IMR-90 (cell line): ENCODE data around the gene KCNH4. TPM values are rescaled to one million over a fixed set of nuclear protein-coding genes. Genes with fewer than 3 reads are reported as not detected.

Experiments
- ATAC-seq: fragments of 200-7000 bp; cut with Tn5 transposase; 2 replicates; pipeline ENCODE4 v1.9.1; 2020; ENCODE audit warnings: low read depth, mild to moderate bottlenecking, moderate library complexity
- BruUV-seq: library from RNA; stranded (reverse); fragments of 400-500 nt; replicated peaks from 2 replicates; lab custom pipeline; 2021; lab: Mats Ljungman, UMichigan
- CTCF ChIA-PET: fragments of 300-600 bp; formaldehyde crosslinking; extraction: SDS; loops from one replicate; lab custom pipeline; 2021; ENCODE audit warnings: antibody characterized with exemption; lab: Yijun Ruan, JAX
- POLR2A ChIA-PET: fragments of 300-600 bp; sonication (Branson Sonifier 250); formaldehyde crosslinking; loops from one replicate; lab custom pipeline; 2022; ENCODE audit warnings: antibody characterized with exemption; ENCODE audit not compliant: unreplicated experiment; lab: Charles Lee
- DNase-seq: peaks from one replicate; pipeline ENCODE4 v3.0.0; 2013
- H2AFZ ChIP-seq: replicated peaks from 2 replicates; pipeline ENCODE3; 2013; ENCODE audit warnings: low read length, mild to moderate bottlenecking; ENCODE audit not compliant: poor library complexity
- H2AK5ac ChIP-seq: 2 replicates; pipeline ENCODE4 v1.6.1; 2013; ENCODE audit warnings: low read depth, low read length, inconsistent platforms
- H2AK9ac ChIP-seq: replicated peaks from 2 replicates; pipeline ENCODE3; 2013; ENCODE audit warnings: mild to moderate bottlenecking, low read depth, low read length, moderate library complexity; ENCODE audit not compliant: poor library complexity
- H2BK120ac ChIP-seq: 2 replicates; pipeline ENCODE4 v1.6.1; 2013; ENCODE audit warnings: low read depth, low read length, inconsistent platforms
- H2BK15ac ChIP-seq: 3 replicates; pipeline ENCODE4 v1.6.1; 2013; ENCODE audit warnings: low read depth, low read length, inconsistent platforms
- H2BK20ac ChIP-seq: 2 replicates; pipeline ENCODE4 v1.6.1; 2013; ENCODE audit warnings: low read depth, mild to moderate bottlenecking, inconsistent platforms, low read length, moderate library complexity
- H2BK5ac ChIP-seq: 2 replicates; pipeline ENCODE4 v1.6.1; 2013; ENCODE audit warnings: mild to moderate bottlenecking, low read depth, low read length, inconsistent platforms; ENCODE audit not compliant: poor library complexity, severe bottlenecking
- H3K14ac ChIP-seq: replicated peaks from 2 replicates; pipeline ENCODE4 v1.6.1; 2013; ENCODE audit warnings: low read depth, low read length, inconsistent platforms
- H3K18ac ChIP-seq: 2 replicates; pipeline ENCODE4 v1.6.1; 2013; ENCODE audit warnings: low read depth, low read length, control low read depth
- H3K23ac ChIP-seq: 2 replicates; pipeline ENCODE4 v1.6.1; 2013; ENCODE audit warnings: low read depth, low read length, inconsistent platforms
- H3K27ac ChIP-seq: 2 replicates; pipeline ENCODE4 v1.5.1; 2013; ENCODE audit warnings: mild to moderate bottlenecking, control low read depth, low read length; ENCODE audit not compliant: insufficient read depth
- H3K27me3 ChIP-seq: 2 replicates; pipeline ENCODE4 v1.6.1; 2013; ENCODE audit warnings: low read length; ENCODE audit not compliant: control insufficient read depth, insufficient read depth
- H3K36me3 ChIP-seq: 2 replicates; pipeline ENCODE4 v1.6.1; 2013; ENCODE audit warnings: low read length, mixed read lengths; ENCODE audit not compliant: control insufficient read depth, insufficient read depth
- H3K4ac ChIP-seq: 2 replicates; pipeline ENCODE4 v1.6.1; 2013; ENCODE audit warnings: low read depth, low read length, inconsistent platforms
- H3K4me1 ChIP-seq: 2 replicates; pipeline ENCODE4 v1.6.1; 2013; ENCODE audit warnings: low read length, mixed read lengths; ENCODE audit not compliant: control insufficient read depth, insufficient read depth
- H3K4me2 ChIP-seq: 2 replicates; pipeline ENCODE4 v1.6.1; 2013; ENCODE audit warnings: low read depth, mild to moderate bottlenecking, control low read depth, low read length, moderate library complexity
- H3K4me3 ChIP-seq: 2 replicates; pipeline ENCODE4 v1.5.1; 2013; ENCODE audit warnings: low read depth, mild to moderate bottlenecking, control low read depth, low read length, moderate library complexity; ENCODE audit not compliant: insufficient read depth
- H3K56ac ChIP-seq: 2 replicates; pipeline ENCODE4 v1.6.1; 2013; ENCODE audit warnings: low read length, inconsistent platforms; ENCODE audit not compliant: insufficient read depth; ENCODE audit errors: extremely low read depth
- H3K79me1 ChIP-seq, 2 experiments: 2 replicates each; pipeline ENCODE4 v1.6.1; 2013; ENCODE audit warnings: low read length in 2 of 2, inconsistent platforms in 1 of 2, low read depth in 1 of 2
- H3K9ac ChIP-seq: 2 replicates; pipeline ENCODE4 v1.6.1; 2013; ENCODE audit warnings: low read depth, low read length, control low read depth
- H3K9me1 ChIP-seq: 2 replicates; pipeline ENCODE4 v1.6.1; 2013; ENCODE audit warnings: low read length, inconsistent platforms; ENCODE audit not compliant: insufficient read depth
- H3K9me3 ChIP-seq: 2 replicates; pipeline ENCODE4 v1.6.1; 2013; ENCODE audit warnings: low read length; ENCODE audit not compliant: control insufficient read depth, insufficient read depth
- H4K20me1 ChIP-seq: 2 replicates; pipeline ENCODE4 v1.6.1; 2013; ENCODE audit warnings: low read length, inconsistent platforms; ENCODE audit not compliant: insufficient read depth
- H4K5ac ChIP-seq: 2 replicates; pipeline ENCODE4 v1.6.1; 2013; ENCODE audit warnings: mild to moderate bottlenecking, low read depth, low read length, control low read depth
- H4K8ac ChIP-seq, 2 experiments: 2 replicates each; pipeline ENCODE4 v1.6.1; 2013; ENCODE audit warnings: low read depth in 2 of 2, low read length in 2 of 2, control low read depth in 1 of 2, inconsistent platforms in 1 of 2
- H4K91ac ChIP-seq: 2 replicates; pipeline ENCODE4 v1.6.1; 2013; ENCODE audit warnings: low read depth, low read length, inconsistent platforms; ENCODE audit not compliant: insufficient read depth
- BHLHE40 ChIP-seq: fragments of 150-350 bp; IDR thresholded peaks from 2 replicates; pipeline ENCODE4 v1.6.1; 2016; ENCODE audit warnings: mild to moderate bottlenecking, low read depth, low read length
- CEBPB ChIP-seq: IDR thresholded peaks from 2 replicates; pipeline ENCODE4 v1.6.1; 2012; ENCODE audit warnings: low read depth, low read length, improper control_type of control experiment
- CHD1 ChIP-seq: IDR thresholded peaks from 2 replicates; pipeline ENCODE4 v1.6.1; 2012; ENCODE audit warnings: low read depth, low read length, improper control_type of control experiment
- CTCF ChIP-seq: conservative IDR thresholded peaks from 2 replicates; pipeline ENCODE4 v1.5.1; 2012; ENCODE audit warnings: mild to moderate bottlenecking, low read depth, low read length, improper control_type of control experiment
- ELK1 ChIP-seq: fragments of 150-350 bp; IDR thresholded peaks from 2 replicates; pipeline ENCODE4 v1.6.1; 2016; ENCODE audit warnings: low read depth, mild to moderate bottlenecking, low read length, moderate library complexity, borderline replicate concordance
- FOS ChIP-seq: fragments of 150-350 bp; IDR thresholded peaks from 2 replicates; pipeline ENCODE4 v1.6.1; 2016; ENCODE audit warnings: low read depth, low read length
- MAFK ChIP-seq: IDR thresholded peaks from 2 replicates; pipeline ENCODE4 v1.6.1; 2012; ENCODE audit warnings: low read depth, low read length, improper control_type of control experiment
- MAZ ChIP-seq: IDR thresholded peaks from 2 replicates; pipeline ENCODE4 v1.6.1; 2012; ENCODE audit warnings: low read depth, mild to moderate bottlenecking, low read length, improper control_type of control experiment, moderate library complexity, borderline replicate concordance
- MXI1 ChIP-seq: IDR thresholded peaks from 2 replicates; pipeline ENCODE4 v1.6.1; 2012; ENCODE audit warnings: low read depth, mild to moderate bottlenecking, low read length, moderate library complexity, borderline replicate concordance
- NFE2L2 ChIP-seq: fragments of 150-350 bp; IDR thresholded peaks from 2 replicates; pipeline ENCODE4 v1.6.1; 2016; ENCODE audit warnings: low read depth, mild to moderate bottlenecking, low read length
- POLR2A ChIP-seq: IDR thresholded peaks from 2 replicates; pipeline ENCODE4 v1.6.1; 2012; ENCODE audit warnings: mild to moderate bottlenecking, low read depth, low read length
- RAD21 ChIP-seq: IDR thresholded peaks from 2 replicates; pipeline ENCODE4 v1.6.1; 2012; ENCODE audit warnings: low read length, improper control_type of control experiment
- RCOR1 ChIP-seq: IDR thresholded peaks from 2 replicates; pipeline ENCODE4 v1.6.1; 2012; ENCODE audit warnings: mild to moderate bottlenecking, low read length, improper control_type of control experiment; ENCODE audit not compliant: insufficient replicate concordance
- RFX5 ChIP-seq: IDR thresholded peaks from 2 replicates; pipeline ENCODE4 v1.8.0; 2012; ENCODE audit warnings: low read depth, mild to moderate bottlenecking, low read length, moderate library complexity
- SMC3 ChIP-seq: fragments of 150-350 bp; IDR thresholded peaks from 2 replicates; pipeline ENCODE4 v1.6.1; 2016; ENCODE audit warnings: low read depth, mild to moderate bottlenecking, antibody characterized with exemption, low read length, moderate library complexity
- USF2 ChIP-seq: fragments of 150-350 bp; IDR thresholded peaks from 2 replicates; pipeline ENCODE4 v1.6.1; 2017; ENCODE audit warnings: mild to moderate bottlenecking, antibody characterized with exemption, low read length, low read depth
- WGBS, 2 experiments: methylation state at CpG; one replicate each; pipeline versions ENCODE4 v1.1.5 to v1.1.7; 2013; ENCODE audit warnings: missing lambda C conversion rate in 2 of 2; ENCODE audit not compliant: insufficient read length in 1 of 2; ENCODE audit errors: extremely low coverage in 2 of 2; 5-methylcytosine and 5-hydroxymethylcytosine counted together
- dilution Hi-C: fragments of 300-500 bp; cut with HindIII; formaldehyde crosslinking; loops from one replicate; pipeline ENCODE4 v1.14.3; 2018; ENCODE audit warnings: low sequenced_read_pairs; ENCODE audit not compliant: unreplicated experiment
- in situ Hi-C: fragments of 300-500 bp; cut with MboI; formaldehyde crosslinking; loops from 3 replicates; pipeline ENCODE4 v1.14.3; 2019; ENCODE audit warnings: low sequenced_read_pairs, inconsistent platforms, mixed read lengths
- intact Hi-C: fragments of 100-400 bp; cut with micrococcal nuclease; formaldehyde crosslinking; loops from 2 replicates; pipeline ENCODE4 v1.10.0; 2022
- polyA plus RNA-seq, 3 experiments: library from polyadenylated mRNA; depleted of rRNA; stranded (reverse); fragments of >200 nt; gene quantifications; 2 replicates each; pipeline ENCODE4 v1.2.3, GENCODE V29; 2012; ENCODE audit warnings: low replicate concordance in 1 of 3
- total RNA-seq: library from RNA; depleted of rRNA; stranded (reverse); fragments of >200 nt; gene quantifications from 2 replicates; pipeline ENCODE4 v1.2.3, GENCODE V29; 2012

Gene KCNH4
- total and polyA plus RNA-seq, 2 of the 4 experiments (the other 2 are of a cell fraction) = 0.03 TPM; not detected in 1

DNA sequence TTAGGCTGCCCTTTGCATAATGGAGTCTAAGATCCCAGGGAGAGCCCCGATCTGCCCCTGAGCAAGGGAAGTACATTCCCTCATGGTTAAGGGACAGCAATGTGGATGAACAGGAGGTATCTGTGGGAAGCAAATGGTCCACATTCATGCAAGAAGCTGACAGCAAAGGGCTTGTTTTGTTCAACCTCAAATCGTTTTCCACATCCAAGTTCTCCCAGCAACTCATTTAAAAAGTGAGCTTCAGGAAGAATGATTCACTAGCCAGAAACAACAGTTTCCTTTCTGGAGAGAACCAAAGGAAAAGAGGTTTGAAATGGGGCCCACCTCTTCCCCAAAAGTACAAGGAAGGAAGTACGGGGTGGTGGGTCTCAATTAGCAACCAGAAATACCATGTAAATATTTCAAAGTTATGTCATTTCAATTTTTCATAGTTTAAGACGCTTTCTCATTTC, 48.9 kb downstream of the KCNH4 start:
- H4K20me1 ChIP-seq = peaks cover 65% of the 10 kb centered on the region
- TF ChIP-seq RCOR1 (no peak), MAFK (no peak), USF2 (no peak), ELK1 (no peak), NFE2L2 (no peak), POLR2A (no peak), RAD21 (no peak), CHD1 (no peak), FOS (no peak), RFX5 (no peak), MAZ (no peak), SMC3 (no peak), CEBPB (no peak), MXI1 (no peak), BHLHE40 (no peak), CTCF (no peak)
- ChIA-PET CTCF (interaction anchor here (0.8 to 0.9 kb wide), 2 partner anchors 49 to 395 kb away, joined by 3 to 4 read pairs; partner anchors contain the start of gene KCNH4), POLR2A (no interaction called here)
- no peak overlapping the region for H3K56ac ChIP-seq
- H2BK15ac ChIP-seq = no peak overlapping the region
- peak overlapping the region; percentile 16; the same call in 1 of the 2 replicates for H3K14ac ChIP-seq
- H2BK5ac ChIP-seq = peak overlapping the region; percentile 37
- H4K91ac ChIP-seq = no peak overlapping the region
- H3K9me3 ChIP-seq = no peaks in the 10 kb centered on the region
- H2BK120ac ChIP-seq = no peak overlapping the region
- no peak overlapping the region for H4K8ac ChIP-seq
- no peaks in the 10 kb centered on the region for H3K27me3 ChIP-seq
- H4K5ac ChIP-seq = no peak overlapping the region
- H3K27ac ChIP-seq = peak overlapping the region; percentile 49; the same call in 1 of the 2 replicates
- peak overlapping the region; percentile 84; the same call in 1 of the 2 replicates for H3K23ac ChIP-seq
- H2BK20ac ChIP-seq = no peak overlapping the region
- H3K9me1 ChIP-seq = peaks cover 52% of the 10 kb centered on the region
- peak overlapping the region; percentile 19; the same call in 1 of the 2 replicates for H3K4me2 ChIP-seq
- no TSS peak for BruUV-seq
- H3K79me1 ChIP-seq = peaks cover 49 to 90% of the 10 kb centered on the region in 2 experiments
- WGBS, 2 experiments = no CpG with 5 or more reads among the region's 4 CpGs
- intact Hi-C loops (loop anchor here (10.0 kb wide), 1 partner anchor 393 kb away; no protein-coding TSS in a partner anchor), dilution Hi-C loops (no loop called here), in situ Hi-C loops (no loop called here)
- no peak overlapping the region for H3K18ac ChIP-seq
- H2AK5ac ChIP-seq = no peak overlapping the region
- H3K4me3 ChIP-seq = no peak overlapping the region
- no peak overlapping the region for H2AFZ ChIP-seq
- peaks cover 34% of the 10 kb centered on the region for H3K36me3 ChIP-seq
- H3K4ac ChIP-seq = no peak overlapping the region; the same call in 1 of the 2 replicates
- DNase-seq (peak; percentile 28), ATAC-seq (no peak)
- peaks cover 27% of the 10 kb centered on the region for H3K4me1 ChIP-seq
- H3K9ac ChIP-seq = no peak overlapping the region
- no peak overlapping the region for H2AK9ac ChIP-seq
